HS-27A (cell line): Measurements from ENCODE around the gene DDA1.

Source experiments
- DNase-seq: peaks from one replicate; pipeline ENCODE4 v3.0.0-alpha.2; 2012; ENCODE audit warnings: low read depth, missing footprints

Gene DDA1

DNA sequence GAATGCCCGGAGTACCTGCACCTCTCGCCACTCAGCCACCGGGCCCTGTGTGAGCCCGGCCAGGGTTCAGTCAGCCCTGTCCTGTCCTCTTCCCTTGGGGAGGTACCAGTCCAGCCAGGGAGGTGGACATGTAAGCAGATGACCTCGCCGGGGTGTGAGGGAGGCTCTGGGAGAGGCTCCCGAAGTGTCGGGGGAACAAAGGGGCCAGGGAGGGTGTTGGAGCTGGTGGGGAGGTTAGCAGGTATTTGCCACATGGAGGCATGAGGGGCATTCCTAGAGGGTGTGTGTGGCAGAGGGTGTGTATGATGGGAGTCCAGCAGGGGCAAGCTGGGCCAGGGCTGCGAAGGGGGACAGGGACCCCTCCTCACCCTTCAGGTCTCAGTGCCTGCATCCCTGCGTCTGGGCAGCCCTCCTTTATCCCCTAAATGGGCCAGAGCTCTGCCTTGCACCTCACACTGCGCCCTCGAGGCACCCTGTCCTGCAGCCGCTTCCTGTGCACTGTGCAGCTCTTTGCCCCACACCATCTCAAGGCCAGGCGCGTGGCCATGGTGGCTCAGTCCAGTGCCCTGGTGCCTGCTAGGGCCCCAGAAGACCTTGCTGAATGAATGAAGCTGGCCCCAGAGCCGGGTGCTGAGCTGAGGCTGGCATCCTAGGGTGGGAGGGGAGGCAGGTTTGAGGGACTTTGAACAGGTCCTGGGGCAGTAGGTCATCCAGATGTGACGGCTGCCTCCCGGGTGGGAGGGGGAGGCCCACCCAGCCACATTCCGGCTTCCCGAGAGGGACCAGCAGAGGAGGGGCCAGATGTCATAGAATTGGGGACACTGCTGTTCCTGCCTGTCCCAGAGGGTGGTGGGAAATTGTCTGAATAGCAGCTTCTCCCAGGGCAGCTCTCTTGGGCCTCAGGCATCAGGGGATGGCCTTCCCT, 3.1 kb downstream of the DDA1 start:
- DNase-seq: no peak

- no peak for DNase-seq
Observed at GRCh38 chr19:17314007-17314593, 4.7 kb downstream of the DDA1 start.

GRCh38 chr19:17318966-17319365, 9.6 kb downstream of the DDA1 start:
- DNase-seq: no peak

- DNase-seq: no peak
Observed at GRCh38 chr19:17319473-17320238, 10.3 kb downstream of the DDA1 start.

- DNase-seq: no peak
Observed at GRCh38 chr19:17320435-17320834, 11.1 kb downstream of the DDA1 start.

DNA sequence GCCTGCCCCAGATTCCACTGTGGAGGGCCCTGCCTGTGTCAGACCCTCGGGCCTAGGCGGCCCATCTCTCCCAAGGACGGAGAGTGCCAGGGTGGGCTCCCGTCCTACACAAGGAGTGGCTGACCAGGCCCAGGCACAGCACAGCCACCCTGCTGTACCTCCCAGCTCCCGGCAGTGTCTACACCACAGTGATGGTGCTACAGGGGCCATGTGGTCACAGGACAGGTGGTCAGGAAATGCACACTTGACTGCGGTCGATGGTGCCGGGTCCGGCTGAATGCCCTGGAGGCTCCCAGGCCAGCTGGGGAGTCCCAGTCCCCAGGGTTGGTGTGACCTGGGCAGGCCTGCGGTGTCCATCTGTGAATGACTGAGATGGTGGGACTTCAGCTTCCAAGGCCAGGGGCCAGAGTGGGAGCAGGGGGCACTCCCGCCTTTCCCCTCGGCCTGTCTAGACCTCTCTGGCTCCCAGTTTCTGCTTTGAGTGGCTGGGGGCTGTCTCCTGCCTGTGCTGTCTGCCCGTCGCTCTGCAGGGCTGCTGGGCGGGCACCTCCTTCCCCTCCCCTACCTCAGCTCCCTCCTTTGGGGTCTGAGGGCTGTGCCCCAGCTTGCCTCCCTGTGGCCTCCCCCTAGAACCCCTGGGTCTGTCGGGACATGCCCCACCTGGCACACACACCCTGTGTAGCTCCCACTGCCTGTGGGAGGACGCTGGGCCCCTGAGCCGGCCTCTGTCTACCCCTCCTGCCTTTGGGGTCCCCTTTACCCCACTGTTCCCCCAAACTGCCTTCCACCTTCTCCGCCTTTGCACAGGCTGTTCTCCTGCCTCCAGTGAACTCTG, 12.5 kb downstream of the DDA1 start:
- DNase-seq: no peak

DNA sequence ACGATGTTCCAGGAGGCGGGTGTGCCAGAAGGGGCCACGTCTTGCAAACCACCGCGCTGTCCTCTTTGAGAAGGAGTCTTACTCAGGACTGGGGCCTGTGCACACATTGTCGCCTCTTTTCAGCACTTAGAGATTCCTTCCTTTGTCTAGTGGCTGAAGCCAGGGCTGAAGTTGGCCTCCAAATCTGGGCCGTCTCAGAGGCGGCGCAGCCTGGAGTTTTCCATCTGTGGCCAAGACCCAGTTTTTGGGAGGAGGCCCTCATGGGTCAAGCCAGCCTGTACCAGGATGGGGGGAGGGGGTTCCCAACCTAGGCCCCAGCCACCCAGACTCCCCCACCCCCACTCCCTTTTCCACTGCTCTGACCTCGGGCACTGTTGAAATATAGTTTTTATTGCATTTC, 13.5 kb downstream of the DDA1 start:
- no peak for DNase-seq

DNA sequence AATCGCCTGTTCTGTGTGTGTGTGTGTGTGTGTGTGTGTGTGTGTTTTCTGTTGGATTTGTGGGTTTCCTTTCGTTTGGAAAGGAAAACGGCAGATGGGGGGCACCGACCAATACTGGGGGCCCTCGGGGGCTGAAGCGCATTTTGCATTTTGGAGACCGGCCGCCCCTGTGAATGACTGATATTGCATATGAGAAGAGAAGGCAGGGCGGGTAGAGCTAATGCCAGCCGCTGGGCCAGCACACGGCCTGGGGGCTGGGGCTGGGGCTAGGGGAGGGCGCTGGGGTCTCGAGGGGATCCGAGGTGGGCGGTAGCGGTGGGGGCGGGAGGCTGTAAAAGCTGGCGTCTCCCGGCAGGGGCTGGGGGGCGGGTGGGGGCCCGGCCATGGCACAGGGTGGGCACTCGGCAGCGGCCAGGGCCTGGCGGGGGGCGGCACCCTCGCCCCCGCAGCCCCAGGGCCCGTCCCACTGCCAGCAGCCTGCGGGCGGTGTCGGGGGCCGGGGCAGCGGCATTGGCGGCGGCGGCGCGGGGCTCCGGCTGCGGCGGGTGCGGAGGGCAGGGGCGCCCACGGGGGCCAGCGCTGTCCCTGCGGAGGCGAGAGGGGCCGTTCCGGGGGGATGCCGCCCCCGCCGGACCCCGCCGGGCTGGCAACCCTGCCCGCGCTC, 14.1 kb downstream of the DDA1 start:
- no peak for DNase-seq

DNA sequence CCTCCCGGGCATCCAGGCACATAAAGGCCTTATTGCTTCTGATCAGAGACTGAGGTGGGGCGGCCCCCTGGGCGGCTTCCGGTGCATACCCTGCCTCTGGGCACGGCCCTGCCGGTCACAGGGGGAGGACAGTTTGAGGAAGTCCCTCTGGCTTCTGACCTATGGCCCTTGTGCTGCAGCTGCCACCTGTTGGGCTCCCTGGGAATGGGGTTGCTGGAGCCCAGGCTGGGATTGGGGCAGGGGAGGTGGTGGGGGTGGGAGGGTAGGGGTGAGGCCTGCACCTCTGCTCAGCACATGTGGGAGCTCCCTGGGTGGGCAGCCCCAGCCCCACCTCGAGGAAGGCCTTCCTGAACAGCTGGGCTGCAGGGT, 14.6 kb downstream of the DDA1 start:
- DNase-seq: no peak

DNA sequence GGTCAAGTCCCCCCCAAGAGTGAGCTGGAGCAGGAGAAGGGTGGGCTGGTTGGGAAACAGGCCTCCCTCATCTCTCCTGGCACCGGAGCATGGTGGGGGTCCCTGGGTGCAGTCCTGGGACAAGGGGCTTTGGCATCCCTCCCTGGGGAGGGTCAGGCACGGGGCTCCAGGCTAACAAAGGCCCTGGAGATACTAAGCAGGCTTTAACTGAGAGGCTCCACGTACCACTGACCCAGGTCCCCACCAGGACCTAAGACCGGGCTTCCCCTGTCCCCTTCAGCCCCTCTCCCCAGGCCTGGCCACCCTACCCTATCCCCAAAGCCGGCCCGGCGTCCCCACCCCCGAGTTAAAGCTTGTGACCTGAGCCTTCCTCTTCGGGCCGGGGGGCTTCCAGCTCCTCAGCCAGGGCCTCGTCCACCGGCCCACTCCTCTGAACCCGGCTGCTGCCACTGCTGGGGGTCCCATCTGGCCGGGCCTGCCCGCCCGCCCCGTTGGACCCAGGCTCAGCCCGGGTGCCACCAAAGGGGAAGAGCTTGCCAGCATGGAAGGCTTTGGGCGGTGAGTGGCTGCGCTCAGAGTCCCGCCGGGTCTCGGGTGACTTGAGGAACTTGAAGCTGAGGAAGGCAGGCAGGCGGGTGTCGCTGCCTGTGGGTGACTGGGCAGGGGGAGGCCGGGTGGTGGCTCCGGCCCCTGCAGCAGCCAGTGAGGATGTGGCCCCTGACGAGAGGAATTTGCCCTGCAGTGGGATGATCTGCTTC, 15.2 kb downstream of the DDA1 start:
- no peak for DNase-seq

- no peak for DNase-seq
Observed at GRCh38 chr19:17325133-17325532, 15.8 kb downstream of the DDA1 start.

DNA sequence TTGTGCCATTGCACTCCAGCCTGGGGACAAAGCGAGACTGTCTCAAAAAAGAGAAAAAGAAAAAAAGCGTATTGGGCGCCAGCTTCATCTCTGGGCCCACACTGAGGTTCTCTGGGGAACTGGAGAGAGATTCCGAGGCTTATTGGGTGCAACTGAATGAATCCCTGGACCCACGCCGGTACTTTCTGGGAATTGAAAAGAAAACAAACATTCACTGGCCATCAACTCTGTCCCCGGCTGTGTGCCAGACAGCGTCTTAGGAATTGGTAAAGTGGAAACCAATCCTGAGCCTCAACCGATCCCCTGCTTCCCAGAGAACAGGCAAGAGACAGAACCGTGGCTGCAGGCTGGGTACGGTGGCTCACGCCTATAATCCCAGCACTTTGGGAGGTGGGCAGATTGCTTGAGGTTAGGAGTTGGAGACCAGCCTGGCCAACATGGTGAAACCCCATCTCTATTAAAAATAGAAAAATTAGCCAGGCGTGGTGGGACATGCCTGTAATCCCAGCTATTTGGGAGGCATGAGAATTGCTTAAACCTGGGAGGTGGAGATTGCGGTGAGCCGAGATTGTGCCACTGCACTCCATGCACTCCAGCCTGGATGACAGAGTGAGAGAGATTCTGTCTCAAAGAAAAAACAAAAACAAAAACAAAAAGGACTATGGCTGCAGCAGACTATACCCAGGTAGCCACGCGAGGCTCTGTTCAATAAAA, 16.7 kb downstream of the DDA1 start:
- no peak for DNase-seq

DNA sequence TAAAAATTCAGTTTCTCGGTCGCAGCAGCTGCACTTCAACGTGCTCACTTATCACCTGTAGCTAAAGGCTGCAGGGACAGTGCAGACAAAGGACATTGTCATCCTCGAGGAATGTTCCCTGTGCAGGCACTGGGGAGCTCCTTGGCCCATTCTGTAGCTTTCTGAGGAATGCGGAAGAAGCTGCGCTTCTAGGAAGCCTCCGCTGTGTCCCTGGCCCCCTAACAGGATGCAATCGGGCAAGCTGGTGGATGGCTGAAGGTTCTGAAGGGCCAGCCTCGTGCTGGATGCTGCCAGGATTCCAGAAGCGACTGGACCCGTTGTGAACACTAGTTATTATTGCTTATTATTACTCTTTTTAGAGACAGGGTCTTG, 17.2 kb downstream of the DDA1 start:
- no peak for DNase-seq

DNA sequence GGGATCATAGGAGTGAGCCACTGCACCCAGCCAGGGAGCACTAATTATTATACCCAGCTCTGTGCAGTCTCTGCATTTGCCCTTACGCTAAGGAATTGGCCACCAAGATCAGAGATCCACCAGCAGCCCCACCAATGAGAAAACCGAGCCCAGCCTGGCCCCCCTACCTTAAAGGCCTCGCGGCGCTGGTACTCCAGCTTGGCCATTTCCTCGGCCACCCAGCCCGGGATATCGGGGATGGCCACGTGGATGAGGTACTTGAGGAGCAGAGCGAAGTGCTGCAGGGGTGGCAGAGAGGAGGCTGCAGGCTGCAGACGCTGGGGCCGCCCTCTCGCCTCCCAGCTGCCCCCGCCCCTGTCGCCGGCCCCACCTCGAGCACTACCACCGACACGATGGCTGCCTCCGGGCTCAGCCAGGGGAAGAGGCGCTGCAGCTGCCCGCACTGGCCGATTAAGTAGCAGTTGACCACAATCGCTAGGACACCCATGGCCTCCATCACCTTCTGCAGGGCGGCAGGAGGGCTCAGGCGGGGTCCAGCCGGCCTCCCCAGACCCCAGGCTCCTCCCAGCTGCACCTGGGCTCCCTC, 17.8 kb downstream of the DDA1 start:
- no peak for DNase-seq

- no peak for DNase-seq
Observed at GRCh38 chr19:17327654-17328516, 18.5 kb downstream of the DDA1 start.

- no peak for DNase-seq
Observed at GRCh38 chr19:17328517-17329365, 19.4 kb downstream of the DDA1 start.

- no peak for DNase-seq
Observed at GRCh38 chr19:17329366-17330261, 20.3 kb downstream of the DDA1 start.
